Thoracic aorta (tissue), 2 donors: Measurements from ENCODE around the gene IVL. TPM values are rescaled to one million over a fixed set of nuclear protein-coding genes. Genes with fewer than 3 reads are reported as not detected.
A peak's percentile ranks its signal among the peaks of the same experiment; 100 is the strongest.

Experiments
- ATAC-seq: fragments of 150-250 bp; one replicate; pipeline ENCODE4 v1.8.0; 2017; ENCODE audit warnings: low read depth; ENCODE audit not compliant: insufficient number of reproducible peaks, low FRiP score
- DNase-seq: peaks from one replicate; pipeline ENCODE4 v3.0.0-alpha.2; 2020; ENCODE audit warnings: low spot score
- H3K27ac ChIP-seq, 2 donors: fragments of 200-600 bp; sonication (generic); 1 replicate in 1 of 2; 2 replicates in 1 of 2; pipeline ENCODE4 v1.5.1; 2016; ENCODE audit warnings: mild to moderate bottlenecking in 2 of 2, moderate library complexity in 2 of 2
- H3K27me3 ChIP-seq: fragments of 200-600 bp; sonication (generic); replicated peaks from 2 replicates; pipeline ENCODE4 v1.6.0; 2016; ENCODE audit warnings: mild to moderate bottlenecking; ENCODE audit not compliant: insufficient read depth
- H3K36me3 ChIP-seq: fragments of 200-600 bp; sonication (generic); one replicate; pipeline ENCODE4 v1.5.1; 2016
- H3K4me1 ChIP-seq, 2 donors: fragments of 200-600 bp; sonication (generic); 1 replicate in 1 of 2; 2 replicates in 1 of 2; pipeline versions ENCODE4 v1.5.1 to v1.6.0; 2016; ENCODE audit warnings: low read depth in 2 of 2, mild to moderate bottlenecking in 1 of 2; ENCODE audit not compliant: control insufficient read depth in 1 of 2
- H3K4me3 ChIP-seq: fragments of 200-600 bp; sonication (generic); 2 replicates; pipeline ENCODE4 v1.5.1; 2016; ENCODE audit warnings: mild to moderate bottlenecking
- H3K9me3 ChIP-seq: fragments of 200-600 bp; sonication (generic); 2 replicates; pipeline ENCODE4 v1.5.1; 2016
- total RNA-seq, 2 donors: library from RNA; depleted of rRNA; stranded (reverse); fragments of >200 nt; gene quantifications; one replicate each; pipeline versions ENCODE4 v1.1.0 to v1.2.3, GENCODE V29; 2016
- TF ChIP-seq, protein P1 (sequence below): fragments of 200-600 bp; sonication (generic); IDR thresholded peaks from one replicate; pipeline ENCODE4 v1.5.1; 2019; ENCODE audit warnings: antibody characterized with exemption

Gene IVL
- total RNA-seq, 2 donors from 2014 or later, result 0.27 TPM; not detected in 1

DNA sequence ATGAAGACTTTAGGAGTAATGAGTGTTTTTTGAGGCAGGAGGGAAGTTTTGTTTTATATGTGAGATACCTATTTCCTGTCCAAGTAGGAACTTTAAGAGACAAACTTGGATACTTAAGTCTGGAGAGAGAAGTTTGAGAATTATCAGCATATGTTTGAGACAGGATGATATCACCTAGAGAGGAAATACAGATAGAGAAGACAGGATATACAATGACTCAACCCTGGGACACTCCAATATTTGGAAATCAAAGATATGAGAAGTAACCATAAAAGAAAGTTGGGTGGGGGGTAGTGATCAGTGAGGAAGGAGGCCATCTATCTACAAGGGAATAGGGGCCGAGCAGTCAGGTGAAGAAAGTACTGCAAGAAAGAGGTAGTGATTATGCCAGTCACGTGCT, 42.0 kb upstream of the IVL start:
- TF ChIP-seq, protein P1, sequence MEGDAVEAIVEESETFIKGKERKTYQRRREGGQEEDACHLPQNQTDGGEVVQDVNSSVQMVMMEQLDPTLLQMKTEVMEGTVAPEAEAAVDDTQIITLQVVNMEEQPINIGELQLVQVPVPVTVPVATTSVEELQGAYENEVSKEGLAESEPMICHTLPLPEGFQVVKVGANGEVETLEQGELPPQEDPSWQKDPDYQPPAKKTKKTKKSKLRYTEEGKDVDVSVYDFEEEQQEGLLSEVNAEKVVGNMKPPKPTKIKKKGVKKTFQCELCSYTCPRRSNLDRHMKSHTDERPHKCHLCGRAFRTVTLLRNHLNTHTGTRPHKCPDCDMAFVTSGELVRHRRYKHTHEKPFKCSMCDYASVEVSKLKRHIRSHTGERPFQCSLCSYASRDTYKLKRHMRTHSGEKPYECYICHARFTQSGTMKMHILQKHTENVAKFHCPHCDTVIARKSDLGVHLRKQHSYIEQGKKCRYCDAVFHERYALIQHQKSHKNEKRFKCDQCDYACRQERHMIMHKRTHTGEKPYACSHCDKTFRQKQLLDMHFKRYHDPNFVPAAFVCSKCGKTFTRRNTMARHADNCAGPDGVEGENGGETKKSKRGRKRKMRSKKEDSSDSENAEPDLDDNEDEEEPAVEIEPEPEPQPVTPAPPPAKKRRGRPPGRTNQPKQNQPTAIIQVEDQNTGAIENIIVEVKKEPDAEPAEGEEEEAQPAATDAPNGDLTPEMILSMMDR, result no peak
- Histone ChIP-seq H3K27me3 (no peaks in the 10 kb centered on the region), H3K27ac (no peak overlapping the region), H3K4me3 (no peak overlapping the region), H3K36me3 (no peaks in the 10 kb centered on the region), H3K9me3 (no peaks in the 10 kb centered on the region), H3K4me1 (no peaks in the 10 kb centered on the region)
- no peak for ATAC-seq
- DNase-seq, result no peak

DNA sequence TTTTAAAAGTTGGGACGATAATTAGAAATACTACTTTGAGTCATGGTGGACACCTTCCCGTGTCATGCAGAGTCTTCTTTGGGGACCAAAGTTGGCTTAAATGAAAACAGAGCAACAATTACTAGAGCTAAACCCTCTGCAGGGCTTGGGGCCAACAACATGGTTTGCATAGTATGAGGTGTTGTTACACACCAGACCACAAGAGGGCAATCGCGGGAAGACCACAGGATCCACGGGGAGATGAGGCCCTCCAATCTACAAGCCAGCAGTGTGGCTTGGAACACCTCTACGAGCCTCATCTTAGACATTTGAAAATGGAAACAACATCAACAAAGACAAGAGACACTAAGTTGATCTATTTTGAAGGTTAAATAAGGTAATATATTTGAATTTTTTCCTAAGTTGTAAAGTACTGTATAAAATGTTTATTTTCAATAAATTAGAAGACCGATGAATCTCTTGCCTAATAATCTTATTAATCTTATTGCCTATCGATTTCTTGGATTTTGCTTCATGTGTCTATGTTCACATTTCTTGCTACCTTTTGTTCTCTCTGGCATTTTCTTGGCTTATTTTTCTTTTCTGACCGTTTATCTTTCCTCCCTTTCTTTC, 38.4 kb upstream of the IVL start:
- Histone ChIP-seq H3K9me3 (no peaks in the 10 kb centered on the region), H3K4me3 (no peak overlapping the region), H3K27me3 (no peaks in the 10 kb centered on the region), H3K27ac (no peak overlapping the region), H3K4me1 (no peaks in the 10 kb centered on the region), H3K36me3 (no peaks in the 10 kb centered on the region)
- ATAC-seq, result no peak
- DNase-seq, result peak; percentile 9
- TF ChIP-seq, protein P1, result peak; percentile 71

DNA sequence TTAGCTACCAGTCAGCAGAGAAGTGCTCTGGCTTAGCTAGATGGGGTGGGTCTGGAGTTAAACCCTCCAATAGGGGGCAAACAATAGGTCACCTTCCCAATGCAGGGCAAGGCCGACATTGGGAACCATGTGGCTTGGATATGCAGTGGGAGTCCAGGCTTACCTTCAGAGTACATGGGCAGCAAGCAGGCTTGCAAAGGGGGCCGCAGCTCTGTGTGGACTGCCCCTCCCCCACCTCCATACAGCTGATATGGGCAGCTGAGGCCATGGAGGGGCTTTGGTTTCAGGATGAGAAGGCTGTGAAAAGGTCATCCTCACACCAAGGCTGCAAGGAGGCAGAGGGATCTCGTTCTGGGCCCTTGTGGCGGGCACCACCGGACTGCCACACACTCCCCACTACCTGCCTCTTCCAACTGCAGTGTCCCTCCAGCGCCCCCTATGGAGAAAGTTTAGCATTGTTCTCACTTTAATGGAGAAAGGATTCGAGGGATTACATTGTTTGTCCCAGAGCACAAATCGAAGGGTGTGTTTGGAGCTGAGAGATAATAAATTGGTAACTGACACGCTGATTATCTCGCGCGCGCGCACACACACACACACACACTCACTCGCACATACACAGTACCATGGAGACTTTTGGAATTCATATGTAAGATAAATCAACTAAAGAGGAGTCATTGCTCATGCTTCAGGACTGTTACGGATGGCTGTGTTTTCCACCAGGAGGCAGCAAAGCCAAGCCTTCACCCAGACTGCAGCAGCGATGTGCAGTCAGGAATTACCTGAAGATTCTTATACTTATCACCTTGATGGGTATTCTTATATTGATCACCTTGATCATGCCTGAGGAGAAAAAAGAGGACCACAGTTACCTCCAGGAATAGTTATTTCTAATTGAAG, 37.3 kb upstream of the IVL start:
- Histone ChIP-seq H3K4me1 (no peaks in the 10 kb centered on the region), H3K27ac (no peak overlapping the region), H3K4me3 (no peak overlapping the region), H3K27me3 (no peaks in the 10 kb centered on the region), H3K9me3 (no peaks in the 10 kb centered on the region), H3K36me3 (no peaks in the 10 kb centered on the region)
- DNase-seq, result no peak
- ATAC-seq, result no peak
- TF ChIP-seq, protein P1, result no peak

DNA sequence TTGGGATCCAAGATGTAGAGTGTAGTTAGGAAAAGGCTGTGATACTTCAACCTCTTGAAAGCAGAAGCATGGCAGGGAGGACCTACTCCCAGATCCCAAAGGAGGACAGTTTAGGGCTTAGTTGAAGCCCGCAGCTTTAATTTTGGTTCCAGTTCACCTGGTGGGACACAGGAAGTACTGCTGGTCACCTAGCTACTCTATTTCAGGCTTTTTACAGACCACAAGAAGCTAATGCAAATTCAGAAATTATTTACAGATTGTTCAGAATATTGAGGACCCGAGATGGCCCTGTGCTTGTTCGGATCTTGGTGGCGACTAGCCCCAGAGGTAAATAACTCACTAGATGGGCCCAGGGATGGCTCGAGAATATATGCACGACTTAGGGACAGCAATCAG, 36.6 kb upstream of the IVL start:
- DNase-seq (no peak), ATAC-seq (no peak)
- Histone ChIP-seq H3K36me3 (no peaks in the 10 kb centered on the region), H3K4me1 (no peaks in the 10 kb centered on the region), H3K27me3 (no peaks in the 10 kb centered on the region), H3K4me3 (no peak overlapping the region), H3K27ac (no peak overlapping the region), H3K9me3 (no peaks in the 10 kb centered on the region)
- TF ChIP-seq, protein P1, result no peak

GRCh38 chr1:152873495-152873894, 34.9 kb upstream of the IVL start:
- TF ChIP-seq, protein P1, result no peak
- Histone ChIP-seq H3K27me3 (no peaks in the 10 kb centered on the region), H3K4me1 (no peaks in the 10 kb centered on the region), H3K9me3 (no peaks in the 10 kb centered on the region), H3K36me3 (no peaks in the 10 kb centered on the region), H3K4me3 (no peak overlapping the region), H3K27ac (no peak overlapping the region)
- DNase-seq, result no peak
- ATAC-seq, result no peak
